Measurements from ENCODE around the gene CYGB.

Gene CYGB

DNA sequence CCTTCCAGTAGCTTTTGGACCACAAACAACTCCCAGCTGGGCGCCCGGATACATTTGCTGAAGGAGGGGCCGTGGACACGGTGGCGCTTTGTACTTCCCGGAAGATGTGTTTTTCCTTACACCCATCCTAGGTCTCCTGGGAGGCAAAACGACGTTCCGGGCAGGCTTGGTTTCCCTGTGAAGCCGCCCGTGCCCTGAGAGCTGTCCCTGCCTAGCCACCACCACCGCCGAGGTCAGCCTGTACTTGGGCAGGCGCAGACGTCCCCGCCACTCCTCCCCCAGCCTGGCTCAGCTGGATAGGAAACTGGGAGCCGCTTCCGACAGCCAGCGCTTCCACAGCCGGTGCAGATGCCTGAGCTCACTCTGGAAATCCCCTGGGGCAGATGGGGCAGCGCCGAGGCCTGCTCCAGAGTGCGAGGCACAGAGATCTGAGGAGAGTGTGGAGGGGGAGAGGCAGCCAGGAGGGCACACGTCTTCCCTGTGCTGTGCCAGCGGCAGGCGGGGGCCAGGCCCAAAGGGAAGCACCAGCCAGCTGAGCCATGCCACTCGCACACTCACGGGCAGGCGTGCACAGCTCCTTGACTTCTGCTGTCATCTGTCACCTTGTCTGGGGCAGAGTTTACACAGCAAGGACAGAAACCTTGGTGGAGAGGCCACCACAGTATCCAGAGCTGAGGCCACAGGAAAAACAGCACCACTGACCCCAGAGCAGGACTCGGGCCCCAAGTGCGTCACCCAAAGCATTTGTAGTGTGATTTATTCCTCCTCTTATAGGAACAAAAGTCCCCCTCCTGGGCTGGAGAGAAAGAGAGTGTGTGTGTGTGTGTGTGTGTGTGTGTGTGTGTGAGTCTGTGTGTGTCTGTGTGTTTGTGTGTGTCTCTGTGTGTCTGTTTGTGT is 39.3 kb downstream of the CYGB start:
- peak; percentile 97 for DNase-seq

DNA sequence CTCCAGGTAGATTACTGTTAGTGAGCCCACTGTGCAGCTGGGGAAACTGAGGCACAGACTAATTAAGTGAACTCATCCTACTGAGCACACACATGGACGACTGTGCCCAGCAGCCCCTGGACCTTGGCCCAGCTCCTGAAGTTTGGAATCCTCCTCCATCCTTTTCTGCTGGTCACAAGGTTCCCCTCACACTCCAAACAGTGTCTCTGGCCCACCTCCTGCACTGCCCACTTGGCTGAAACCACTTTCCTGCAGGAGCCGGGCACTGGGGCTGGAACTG is 39.9 kb downstream of the CYGB start:
- no peak for DNase-seq

DNA sequence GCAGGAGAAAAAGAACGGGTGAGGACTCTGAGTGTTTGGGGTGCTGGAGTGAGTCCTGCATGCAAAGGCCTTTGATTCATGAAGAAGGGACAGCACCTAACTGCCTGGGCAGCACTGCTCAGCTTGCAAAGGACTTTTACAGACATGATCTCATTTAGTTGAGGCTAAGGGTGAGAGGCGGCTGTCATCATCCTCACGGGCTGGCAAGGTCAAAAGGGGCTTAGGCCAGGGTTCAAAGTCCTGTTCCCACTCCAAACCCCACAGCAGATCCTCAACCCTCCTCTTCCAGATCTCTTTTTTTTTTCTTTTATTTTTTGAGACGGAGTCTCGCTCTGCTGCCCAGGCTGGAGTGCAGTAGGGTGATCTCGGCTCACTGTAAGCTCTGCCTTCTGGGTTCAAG is 41.0 kb downstream of the CYGB start:
- no peak for DNase-seq

DNA sequence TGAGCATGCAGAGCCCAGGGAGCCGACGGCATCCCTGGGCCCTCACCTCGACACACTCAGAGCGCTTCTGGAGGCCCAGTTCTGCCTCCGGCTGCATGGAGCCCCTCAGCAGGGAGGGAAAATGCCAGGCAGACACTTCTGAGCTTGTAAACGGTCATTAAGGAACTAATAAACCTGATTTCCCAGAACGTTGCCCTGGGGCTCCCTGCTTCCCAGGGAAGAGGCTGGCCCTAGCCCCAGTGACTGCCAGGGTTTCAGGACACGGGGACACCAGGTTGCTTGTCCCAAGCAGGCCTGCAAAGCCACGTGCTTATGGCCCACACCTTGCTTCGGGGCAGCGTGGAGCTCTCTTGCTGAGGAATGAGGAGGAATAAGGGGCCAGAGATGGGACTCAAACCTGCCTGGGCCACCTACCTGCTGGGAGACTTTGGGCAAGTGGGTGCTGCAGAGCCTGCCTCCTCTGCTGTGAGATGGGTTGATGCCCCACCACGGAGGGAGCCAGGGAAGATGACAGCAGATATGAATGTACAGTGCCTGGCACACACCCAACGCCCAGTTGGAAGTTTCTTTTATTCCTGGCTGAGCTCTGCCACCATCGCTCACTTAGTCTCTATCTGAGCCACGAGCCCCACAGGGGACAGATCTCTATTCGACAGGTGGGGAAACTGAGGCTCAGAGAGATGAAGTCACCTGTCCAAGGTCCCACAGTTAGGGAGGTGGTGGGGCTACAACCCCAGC is 41.7 kb downstream of the CYGB start:
- DNase-seq = peak; percentile 86

DNA sequence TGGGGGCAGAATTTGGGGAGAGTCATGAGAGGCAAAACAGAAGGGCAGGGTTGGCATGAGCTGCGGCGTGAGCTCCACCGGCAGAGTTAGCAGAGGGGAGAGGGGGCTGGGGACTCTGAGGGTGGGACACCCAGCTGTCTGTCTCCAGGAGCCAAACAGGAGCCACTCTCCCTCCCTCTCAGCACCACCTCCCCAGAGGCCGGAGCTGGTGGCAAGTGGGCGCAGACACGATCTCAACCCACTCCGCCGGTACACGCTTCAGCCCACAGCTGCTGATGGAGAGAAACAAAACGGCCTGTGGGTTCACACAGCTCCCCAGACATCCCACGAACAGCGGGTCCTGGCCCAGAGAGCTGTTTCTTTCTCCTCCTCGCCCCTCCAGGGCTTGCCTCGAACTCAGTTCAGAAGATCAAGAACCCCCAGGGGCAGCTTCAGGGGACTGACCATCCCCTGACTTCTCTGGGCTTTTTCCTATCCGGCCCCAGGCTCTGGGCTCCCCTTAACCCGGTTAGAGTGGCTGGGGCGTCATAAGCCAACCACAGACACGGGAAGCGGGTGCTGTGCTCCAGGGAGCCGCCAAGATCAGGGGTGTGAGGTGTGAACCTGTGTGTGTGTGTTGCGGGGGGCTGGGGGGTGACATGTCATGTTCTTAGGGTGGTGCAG is 43.9 kb downstream of the CYGB start:
- no peak for DNase-seq

DNA sequence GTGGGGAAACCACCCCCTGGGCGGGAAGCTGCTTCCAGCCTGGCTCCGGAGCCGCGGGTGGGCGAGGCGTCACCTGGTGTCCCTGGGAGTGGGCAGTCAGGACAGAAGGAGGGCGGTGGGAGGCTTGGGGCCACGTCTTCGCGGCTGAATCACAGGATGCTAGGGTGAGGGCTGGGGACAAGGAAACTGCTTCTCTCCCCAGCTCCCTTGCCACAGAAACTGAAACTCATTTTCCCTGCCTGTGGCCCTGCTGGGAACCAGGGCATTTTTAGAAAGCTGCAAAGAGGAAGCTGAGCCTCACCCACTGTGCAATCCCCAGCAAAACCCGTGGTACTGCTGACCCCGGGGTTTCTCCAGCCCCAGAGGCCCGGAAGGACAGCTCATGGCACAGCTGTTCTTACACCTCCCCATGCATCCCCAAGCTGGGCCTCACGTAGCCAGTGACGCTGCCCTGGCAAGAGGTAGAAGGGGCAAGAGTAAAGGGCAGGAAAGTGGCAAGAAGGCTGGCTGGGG is 44.5 kb downstream of the CYGB start:
- DNase-seq = no peak

DNA sequence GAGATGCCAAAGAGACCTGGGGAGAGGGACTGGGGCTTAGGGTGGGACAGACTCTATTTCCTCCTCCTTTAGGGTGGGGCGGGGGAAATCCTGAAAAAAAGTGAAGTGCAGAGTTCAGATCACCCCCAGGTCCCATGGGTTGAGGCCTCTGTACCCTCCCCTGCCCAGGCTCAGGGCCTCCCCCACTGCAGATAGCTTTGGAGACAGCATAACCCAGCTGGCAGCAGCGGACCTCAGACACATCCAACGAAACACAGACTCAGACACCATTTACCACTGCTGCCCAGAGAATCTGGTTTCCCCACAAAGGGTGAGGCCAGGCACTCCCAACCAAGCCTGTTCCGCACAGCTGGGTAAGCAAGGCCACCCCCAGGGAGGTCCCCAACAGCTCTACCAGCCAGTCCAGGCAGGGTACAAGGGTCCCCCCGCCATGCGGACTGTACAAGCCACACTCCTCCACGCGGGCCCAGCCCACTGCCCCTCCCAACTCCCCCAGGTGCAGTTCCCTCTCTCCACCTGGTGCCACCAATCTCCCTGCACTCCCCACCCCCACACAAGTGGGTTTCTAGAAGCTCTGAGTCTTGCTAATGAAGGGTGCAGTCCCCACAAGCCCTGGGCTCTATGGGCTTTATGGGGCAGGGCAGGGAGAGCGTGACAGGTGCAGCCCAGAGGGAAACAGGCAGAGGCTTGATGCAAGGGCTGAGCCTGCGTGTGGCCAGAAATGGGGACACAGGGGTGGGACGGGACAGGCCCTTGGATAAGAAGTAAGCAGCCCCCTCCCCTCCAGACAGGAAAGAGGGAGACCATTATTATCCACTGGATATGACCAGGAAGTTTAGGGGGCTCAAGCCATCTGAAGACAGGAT is 45.2 kb downstream of the CYGB start:
- DNase-seq = no peak

DNA sequence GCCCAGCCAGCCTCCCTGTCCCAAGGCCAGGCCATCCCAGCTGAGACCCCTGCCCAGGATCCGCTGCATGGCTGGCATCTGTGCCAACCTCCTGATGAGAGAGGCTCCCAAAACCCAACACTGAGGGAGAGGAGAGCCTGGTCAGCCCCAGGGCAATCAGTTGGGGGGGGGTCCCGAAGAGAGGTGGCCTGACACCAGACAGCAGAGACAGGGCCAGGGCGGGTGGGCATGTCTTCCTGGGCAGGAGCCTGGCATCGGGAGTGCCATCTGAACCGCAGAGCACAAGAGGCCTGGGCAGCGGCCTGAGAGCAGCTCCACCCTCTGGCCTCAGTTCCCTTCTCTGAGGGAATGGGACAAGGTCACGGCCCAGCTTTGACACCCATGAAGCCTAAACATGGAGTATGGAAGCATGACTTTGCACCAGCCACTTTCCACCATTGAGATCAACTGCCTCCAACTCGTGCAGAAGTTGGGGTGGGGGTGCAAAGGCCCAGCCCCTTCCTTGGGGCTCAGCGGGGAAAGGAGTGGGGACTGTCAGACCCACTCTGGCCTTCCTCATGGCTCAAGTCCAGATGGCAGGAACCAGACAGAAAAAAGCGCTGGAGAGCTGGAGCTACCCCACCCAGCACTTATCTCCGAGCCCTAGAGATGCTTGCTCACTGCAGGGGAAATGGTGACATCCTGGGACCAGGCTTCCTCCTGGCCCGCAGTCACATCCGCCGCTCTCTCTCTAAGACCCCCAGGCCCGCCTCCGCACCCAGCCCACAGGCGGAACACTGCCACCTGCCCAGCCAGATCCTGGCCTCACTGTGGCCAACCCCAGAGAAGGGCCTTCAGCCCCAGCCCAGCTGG is 46.0 kb downstream of the CYGB start:
- DNase-seq = no peak

DNA sequence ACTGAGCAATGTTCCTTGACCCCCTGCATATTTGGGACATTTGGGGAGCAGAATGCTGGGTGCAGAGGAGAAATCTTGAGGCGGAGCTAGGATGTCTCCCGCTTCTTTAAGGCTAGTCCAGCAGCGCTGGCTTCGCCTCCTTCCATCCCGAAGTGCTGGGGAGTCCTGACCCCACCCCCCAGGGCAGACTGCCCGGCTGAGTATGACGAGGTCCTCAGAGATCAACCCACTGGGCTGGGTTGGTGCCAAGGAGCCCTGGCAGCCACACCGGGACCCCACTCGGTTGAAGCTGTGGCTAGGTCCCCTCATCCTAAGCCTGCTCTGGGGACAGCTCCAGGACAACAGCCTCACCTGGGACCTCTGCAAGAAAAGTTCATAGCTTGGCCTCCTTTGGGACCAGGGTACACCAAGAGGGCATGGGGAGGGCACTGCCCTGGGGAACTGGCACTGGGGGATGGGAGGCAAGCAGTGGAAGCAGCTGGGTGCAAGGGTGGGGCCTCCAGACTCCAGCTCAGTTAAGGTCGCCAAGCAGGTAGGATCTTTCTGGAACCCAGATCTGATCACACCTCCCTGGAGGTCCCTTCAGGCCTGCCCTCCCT is 47.3 kb downstream of the CYGB start:
- no peak for DNase-seq

DNA sequence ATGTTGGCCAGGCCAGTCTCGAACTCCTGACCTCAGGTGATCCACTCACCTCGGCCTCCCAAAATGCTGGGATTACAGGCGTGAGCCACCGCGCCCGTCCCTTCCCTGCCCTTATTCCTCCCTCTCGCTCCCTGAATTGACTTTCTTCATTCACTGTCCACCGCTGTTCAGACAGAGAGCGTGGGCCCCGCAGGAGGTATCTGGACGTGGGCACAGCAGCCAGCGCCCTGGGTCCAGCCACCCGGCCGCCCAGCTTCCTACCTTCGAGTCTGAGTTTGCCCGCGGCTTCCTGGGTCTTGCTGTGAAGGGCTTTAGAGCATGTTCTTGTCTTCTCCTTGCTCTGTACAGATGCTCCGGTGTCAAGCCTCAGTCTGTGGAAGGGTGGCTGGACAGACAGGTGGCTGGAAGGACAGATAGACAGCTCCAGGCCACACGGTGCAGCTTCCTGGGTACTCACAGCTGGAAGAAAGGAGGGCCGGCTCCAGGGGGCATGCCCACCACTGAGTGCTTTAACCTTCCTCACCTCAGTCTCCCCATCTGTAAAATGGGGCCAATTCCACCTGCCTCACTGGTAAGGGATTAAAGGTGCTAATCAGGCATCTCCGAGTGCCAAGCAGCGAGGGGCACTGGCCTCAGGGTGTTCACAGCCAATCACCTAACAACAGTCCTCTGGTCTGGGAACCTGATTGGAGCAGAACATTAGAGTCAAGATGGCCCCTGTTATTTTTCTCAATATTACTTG is 49.9 kb downstream of the CYGB start:
- DNase-seq = no peak

DNA sequence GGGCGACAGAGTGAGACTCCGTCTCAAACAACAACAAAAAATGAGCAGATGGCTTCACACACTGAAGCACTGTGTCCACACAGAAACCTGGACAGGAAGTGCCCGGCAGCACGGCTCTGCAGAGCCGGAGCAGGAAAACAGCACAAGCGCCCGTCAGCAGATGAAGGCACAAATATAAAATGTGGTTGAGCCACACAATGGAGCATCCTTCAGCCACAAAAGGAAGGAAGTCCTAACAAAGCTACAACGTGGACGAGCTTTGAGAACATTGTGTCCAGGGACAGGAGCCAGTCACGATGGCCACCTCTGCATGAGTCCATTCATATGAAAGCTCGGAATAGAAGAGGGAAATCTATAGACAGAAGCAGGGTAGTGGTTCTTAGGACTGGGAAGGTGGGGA is 51.9 kb downstream of the CYGB start:
- no peak for DNase-seq

DNA sequence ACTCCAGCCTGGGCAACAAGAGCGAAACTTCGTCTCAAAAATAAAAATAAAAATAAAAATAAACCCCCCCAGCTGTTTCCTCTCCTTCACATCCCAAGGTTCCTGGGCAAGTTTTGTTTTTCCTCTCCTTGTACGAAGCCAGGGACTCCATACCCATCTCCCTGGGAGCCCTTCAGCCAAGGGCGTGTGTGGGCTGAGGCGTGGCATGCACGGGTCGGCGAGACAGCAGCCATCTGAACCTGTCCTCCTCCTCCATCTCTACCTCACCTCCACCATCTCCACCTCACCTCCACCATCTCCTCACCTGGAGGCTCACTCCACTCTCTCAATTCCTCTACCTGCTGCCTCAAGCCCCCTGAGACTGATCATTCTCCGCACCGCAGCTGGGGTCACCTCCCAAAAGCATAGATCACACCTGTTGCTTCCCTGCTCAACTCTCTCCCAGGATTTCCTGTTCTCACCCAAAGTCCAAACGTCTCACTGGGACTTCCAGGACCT is 53.2 kb downstream of the CYGB start:
- no peak for DNase-seq

DNA sequence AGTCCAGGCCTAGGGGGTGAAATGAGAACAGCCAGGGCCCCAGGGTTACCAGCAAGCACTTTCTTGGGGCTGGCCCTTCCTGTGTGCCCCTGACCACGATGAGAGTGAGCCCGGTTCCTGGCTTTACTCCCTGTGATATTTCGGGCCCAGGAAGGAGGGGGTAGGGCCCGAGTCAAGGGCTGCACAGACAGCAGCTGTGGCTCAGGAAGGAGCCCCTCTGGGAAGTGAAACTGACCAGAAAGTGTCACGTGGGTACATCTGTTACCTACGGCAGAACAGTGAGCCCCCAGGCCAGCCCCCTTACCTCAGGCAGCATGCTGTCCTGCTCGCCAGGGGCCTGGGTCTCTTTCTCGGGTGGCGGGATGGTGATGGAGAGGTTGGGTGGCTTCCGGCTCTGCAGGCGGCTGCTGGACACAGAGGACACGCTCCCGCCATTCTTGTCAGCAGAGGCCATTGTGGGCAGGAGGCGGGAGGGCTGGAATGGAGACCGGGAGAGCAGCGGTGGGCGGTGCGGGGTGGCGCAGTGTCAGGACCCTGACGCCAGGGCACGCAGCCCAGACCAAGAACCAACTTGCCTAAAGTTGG is 56.3 kb downstream of the CYGB start:
- no peak for DNase-seq

DNA sequence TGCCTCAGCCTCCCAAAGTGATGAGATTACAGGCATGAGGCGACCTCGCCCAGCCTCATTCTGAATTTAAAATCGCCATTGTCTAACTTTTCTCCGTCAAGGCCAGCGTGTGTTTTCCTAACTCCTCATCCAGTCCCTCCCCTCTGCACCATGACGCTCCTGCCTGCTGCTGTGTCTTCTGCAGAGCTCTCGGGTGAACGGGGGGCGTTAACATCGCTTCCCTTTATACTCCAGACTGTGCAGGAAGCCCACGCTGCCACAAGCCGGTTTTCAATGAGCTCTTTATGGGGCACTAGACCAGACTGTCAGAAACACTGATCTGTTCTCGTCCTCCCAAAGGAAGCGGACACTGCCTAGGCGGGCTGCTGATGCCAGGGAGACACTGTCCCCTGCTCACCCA is 56.9 kb downstream of the CYGB start:
- DNase-seq = no peak

DNA sequence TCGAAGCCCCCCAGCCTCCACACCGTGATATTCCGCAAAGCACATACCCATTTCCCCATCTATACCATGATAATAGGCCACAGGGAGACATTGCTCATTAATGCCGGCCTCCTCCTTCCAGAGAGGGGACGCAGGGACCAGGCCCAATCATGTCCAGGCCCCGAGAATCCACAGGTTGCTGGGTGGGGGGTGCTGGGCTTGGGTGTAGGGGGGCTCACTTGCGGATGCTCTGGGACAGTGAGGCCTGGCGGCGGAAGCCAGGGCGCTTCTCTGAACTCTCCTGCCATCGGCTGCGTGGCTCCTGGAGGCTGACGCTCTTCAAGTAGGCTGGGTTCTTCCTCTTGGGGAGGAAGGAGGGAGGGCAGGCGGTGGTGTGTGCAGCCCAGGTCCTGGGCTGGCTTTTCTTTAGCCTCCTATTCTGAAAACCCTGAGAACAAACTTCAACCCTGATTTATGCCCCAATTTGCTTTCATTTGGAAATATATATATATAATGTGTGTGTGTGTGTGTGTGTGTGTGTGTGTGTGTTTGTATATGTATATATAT is 57.9 kb downstream of the CYGB start:
- no peak for DNase-seq

DNA sequence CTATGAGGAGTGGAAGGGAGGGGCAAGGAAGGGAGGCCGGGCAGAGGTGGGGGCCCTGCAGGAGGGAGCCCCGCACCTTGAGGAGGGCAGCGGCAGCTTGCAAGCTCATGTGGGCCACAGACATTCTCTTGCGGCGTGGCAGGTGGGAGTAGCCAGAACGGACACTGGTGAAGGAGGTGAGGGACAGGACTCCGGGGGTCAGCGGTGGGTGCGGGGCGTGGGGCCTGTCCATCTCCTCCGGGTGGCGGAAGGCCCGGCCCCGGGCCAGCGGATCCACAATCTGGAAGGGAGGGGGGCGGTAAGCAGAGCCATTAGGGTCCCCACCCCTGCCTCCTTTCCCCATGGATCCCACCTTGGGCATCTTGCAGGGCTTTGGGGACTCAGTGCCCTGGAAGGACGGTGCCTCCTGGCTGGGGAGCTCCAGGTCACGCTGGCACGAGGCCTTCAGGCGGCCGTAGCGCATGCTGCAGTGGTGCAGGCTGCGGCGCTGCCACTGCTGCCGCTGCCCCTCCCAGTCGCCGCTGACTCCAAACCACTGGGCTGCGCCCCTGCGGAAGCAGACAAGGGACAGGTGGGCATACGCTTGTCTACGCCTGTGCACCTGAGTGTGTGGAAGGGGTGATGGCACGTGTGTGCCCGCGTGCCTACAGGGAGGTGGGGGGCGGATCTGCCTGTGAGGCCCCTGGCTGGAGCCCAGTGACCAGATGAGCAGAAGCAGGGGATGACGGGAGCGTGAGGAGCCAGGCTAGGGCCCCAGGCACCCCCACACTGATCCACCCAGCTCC is 58.6 kb downstream of the CYGB start:
- no peak for DNase-seq

DNA sequence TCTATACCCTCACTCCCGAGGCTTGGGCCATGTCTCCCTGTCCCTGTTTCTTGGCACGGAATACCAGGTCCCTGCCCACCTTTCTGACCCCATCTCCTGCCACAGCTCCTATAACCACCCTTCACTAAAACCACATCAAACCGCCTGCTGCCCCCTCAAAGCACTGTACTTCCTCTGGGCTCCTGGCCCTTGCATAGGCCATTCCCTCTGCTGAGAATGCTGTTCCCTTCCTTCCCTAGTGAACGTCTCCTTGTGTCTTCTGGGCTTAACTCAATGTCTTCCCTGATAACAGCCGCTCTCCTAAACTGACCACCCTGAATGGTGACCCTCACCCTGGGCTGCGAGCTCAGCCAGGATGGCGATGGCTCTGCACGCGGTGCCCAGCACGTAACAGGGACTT is 59.4 kb downstream of the CYGB start:
- no peak for DNase-seq

DNA sequence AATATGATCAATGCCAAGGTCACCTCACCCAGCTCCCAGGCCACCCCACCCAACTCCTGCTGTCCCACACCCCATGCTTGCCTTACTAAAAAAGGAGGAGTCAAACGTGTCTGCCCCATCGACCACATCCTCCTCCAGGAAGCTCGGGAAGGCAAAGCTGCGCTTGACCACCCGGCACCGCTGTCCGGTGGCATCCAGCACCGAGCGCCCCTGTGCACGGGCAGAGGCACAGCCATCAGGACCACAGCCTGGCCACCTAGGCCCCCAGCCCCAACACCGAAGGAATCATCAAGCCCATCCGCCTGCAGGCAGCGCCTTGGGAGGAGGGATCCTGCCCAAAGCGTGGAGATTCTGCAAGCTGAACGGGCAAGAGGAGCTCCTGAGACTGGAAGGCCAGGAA is 59.9 kb downstream of the CYGB start:
- DNase-seq = no peak
